HepG2 (cell line): ENCODE measurements around the gene FBLIM1. TPM values are rescaled to one million over a fixed set of nuclear protein-coding genes. Genes with fewer than 3 reads are reported as not detected.

Experiments
- CBX5 ChIP-seq: sonication (generic); formaldehyde crosslinking; IDR thresholded peaks from 2 replicates; pipeline ENCODE4 v1.4.0; 2020; ENCODE audit warnings: missing genetic modification reagents, borderline replicate concordance
- DR1 ChIP-seq: sonication (generic); formaldehyde crosslinking; IDR thresholded peaks from 2 replicates; pipeline ENCODE4 v1.8.0; 2021; ENCODE audit warnings: mild to moderate bottlenecking, missing genetic modification reagents, inconsistent platforms
- GRHL1 ChIP-seq: sonication (generic); formaldehyde crosslinking; conservative IDR thresholded peaks from 2 replicates; pipeline ENCODE4 v1.8.0; 2022; ENCODE audit warnings: missing genetic modification reagents
- HDAC2 ChIP-seq: sonication (generic); formaldehyde crosslinking; IDR thresholded peaks from 2 replicates; pipeline ENCODE4 v1.4.0; 2020; ENCODE audit warnings: missing genetic modification reagents
- JUN ChIP-seq: sonication (generic); formaldehyde crosslinking; IDR thresholded peaks from 2 replicates; pipeline ENCODE4 v1.4.0; 2020; ENCODE audit warnings: mild to moderate bottlenecking, missing genetic modification reagents
- KAT7 ChIP-seq: IDR thresholded peaks from 2 replicates; pipeline ENCODE4 v1.6.1; 2018; ENCODE audit warnings: borderline replicate concordance, missing compliant biosample characterization
- MEIS2 ChIP-seq: sonication (generic); formaldehyde crosslinking; IDR thresholded peaks from 2 replicates; pipeline ENCODE4 v1.9.0; 2021; ENCODE audit warnings: mild to moderate bottlenecking, missing genetic modification reagents
- MTERF4 ChIP-seq: sonication (generic); formaldehyde crosslinking; IDR thresholded peaks from 2 replicates; pipeline ENCODE4 v1.8.0; 2023; ENCODE audit warnings: mild to moderate bottlenecking, missing genetic modification reagents
- NBN ChIP-seq: fragments of 450-650 bp; conservative IDR thresholded peaks from 2 replicates; pipeline ENCODE4 v1.6.1; 2017
- RCOR2 ChIP-seq: IDR thresholded peaks from 2 replicates; pipeline ENCODE4 v1.6.1; 2016; ENCODE audit warnings: missing biosample characterization, missing genetic modification reagents
- SMAD3 ChIP-seq: sonication (generic); formaldehyde crosslinking; IDR thresholded peaks from 2 replicates; pipeline ENCODE4 v1.4.0; 2020; ENCODE audit warnings: missing genetic modification reagents
- SNAPC4 ChIP-seq: sonication (generic); formaldehyde crosslinking; IDR thresholded peaks from 2 replicates; pipeline ENCODE4 v1.4.0; 2020; ENCODE audit warnings: mild to moderate bottlenecking, missing genetic modification reagents
- SNRNP70 ChIP-seq: fragments of 200-400 bp; formaldehyde crosslinking; IDR thresholded peaks from 2 replicates; pipeline ENCODE4 v1.6.1; 2017; ENCODE audit warnings: mild to moderate bottlenecking, low read depth, low read length, moderate library complexity
- SP1 ChIP-seq, 2 experiments: fragments of 450-650 bp in 1 of 2; sonication (generic) in 1 of 2; formaldehyde crosslinking in 1 of 2; IDR thresholded peaks; 2 replicates each; pipeline versions ENCODE4 v1.4.0 to v1.6.1; 2016 to 2020; ENCODE audit warnings: missing genetic modification reagents in 1 of 2
- SSRP1 ChIP-seq: IDR thresholded peaks from 2 replicates; pipeline ENCODE4 v1.6.1; 2016; ENCODE audit warnings: control low read depth
- TAF1 ChIP-seq: sonication (generic); formaldehyde crosslinking; IDR thresholded peaks from 2 replicates; pipeline ENCODE4 v1.4.0; 2020; ENCODE audit warnings: missing genetic modification reagents
- ZNF18 ChIP-seq: sonication (generic); formaldehyde crosslinking; IDR thresholded peaks from 2 replicates; pipeline ENCODE4 v1.8.0; 2022; ENCODE audit warnings: mild to moderate bottlenecking, missing genetic modification reagents; ENCODE audit not compliant: insufficient replicate concordance
- ZNF672 ChIP-seq: sonication (generic); formaldehyde crosslinking; IDR thresholded peaks from 2 replicates; pipeline ENCODE4 v1.8.1; 2022; ENCODE audit warnings: missing genetic modification reagents
- polyA plus RNA-seq, 8 experiments: library from polyadenylated mRNA; depleted of rRNA in 3 of 8; stranded (reverse) in 7 of 8; unstranded in 1 of 8; fragments of >200 nt; fragmentation: Illumina TruSeq in 4 of 8; extraction: Trizol in 4 of 8; gene quantifications; 2 replicates each; pipeline versions ENCODE4 v1.2.1 to v1.2.3, GENCODE V29; 2011 to 2016; ENCODE audit warnings: low read depth in 4 of 8, missing spikeins in 1 of 8, mixed read lengths in 1 of 8; ENCODE audit not compliant: insufficient read depth in 1 of 8
- total RNA-seq, 5 experiments: library from RNA; depleted of rRNA; stranded (reverse); fragments of >200 nt; fragmentation: Illumina TruSeq; extraction: Trizol; gene quantifications; 2 replicates each; pipeline ENCODE4 v1.2.3, GENCODE V29; 2016; ENCODE audit warnings: low read depth in 1 of 5

Gene FBLIM1
- total and polyA plus RNA-seq, 2 of the 13 experiments (the other 11 are each of a cell fraction or from before 2014, with no cell fraction given): 10.6 to 23.0 TPM

- TF ChIP-seq JUN (no peak), NBN (no peak), GRHL1 (CRISPR knock-in tag) (no peak), HDAC2 (CRISPR knock-in tag) (peak; percentile 78; the same call in 1 of the 2 replicates), ZNF18 (no peak), ZNF672 (no peak), SP1 (IDR thresholded peaks at IDR 0.05) (no peak), SP1 (CRISPR knock-in tag; IDR thresholded peaks at IDR 0.05) (peak; percentile 42; the same call in 1 of the 2 replicates), MTERF4 (CRISPR knock-in tag) (no peak), MEIS2 (CRISPR knock-in tag) (no peak), TAF1 (CRISPR knock-in tag) (no peak), KAT7 (no peak), RCOR2 (CRISPR knock-in tag) (no peak), SSRP1 (no peak), SMAD3 (CRISPR knock-in tag) (no peak), CBX5 (CRISPR knock-in tag) (0 out of 2 replicates have a peak, but pooled peaks have one; percentile 46), SNRNP70 (no peak), SNAPC4 (CRISPR knock-in tag) (no peak), DR1 (CRISPR knock-in tag) (peak; percentile 41; the same call in 1 of the 2 replicates)
Observed at GRCh38 chr1:15740924-15741850, 17.4 kb upstream of the FBLIM1 start (continued).
